Skeletal muscle cell (primary cell): ENCODE data around the gene ADGRD1.
"Not testable (repeated sequence)": the region's sequence is repeated elsewhere in the genome, so short reads cannot be mapped to it uniquely, and the experiment has no call there.

Source experiments
- DNase-seq: peaks from one replicate; pipeline ENCODE4 v3.0.0-alpha.2; 2010; ENCODE audit warnings: low read depth
- H3K4me3 ChIP-seq: 2 replicates; pipeline ENCODE4 v1.5.1; 2011; ENCODE audit warnings: low read depth, mild to moderate bottlenecking, control low read depth, low read length, moderate library complexity

Gene ADGRD1

DNA sequence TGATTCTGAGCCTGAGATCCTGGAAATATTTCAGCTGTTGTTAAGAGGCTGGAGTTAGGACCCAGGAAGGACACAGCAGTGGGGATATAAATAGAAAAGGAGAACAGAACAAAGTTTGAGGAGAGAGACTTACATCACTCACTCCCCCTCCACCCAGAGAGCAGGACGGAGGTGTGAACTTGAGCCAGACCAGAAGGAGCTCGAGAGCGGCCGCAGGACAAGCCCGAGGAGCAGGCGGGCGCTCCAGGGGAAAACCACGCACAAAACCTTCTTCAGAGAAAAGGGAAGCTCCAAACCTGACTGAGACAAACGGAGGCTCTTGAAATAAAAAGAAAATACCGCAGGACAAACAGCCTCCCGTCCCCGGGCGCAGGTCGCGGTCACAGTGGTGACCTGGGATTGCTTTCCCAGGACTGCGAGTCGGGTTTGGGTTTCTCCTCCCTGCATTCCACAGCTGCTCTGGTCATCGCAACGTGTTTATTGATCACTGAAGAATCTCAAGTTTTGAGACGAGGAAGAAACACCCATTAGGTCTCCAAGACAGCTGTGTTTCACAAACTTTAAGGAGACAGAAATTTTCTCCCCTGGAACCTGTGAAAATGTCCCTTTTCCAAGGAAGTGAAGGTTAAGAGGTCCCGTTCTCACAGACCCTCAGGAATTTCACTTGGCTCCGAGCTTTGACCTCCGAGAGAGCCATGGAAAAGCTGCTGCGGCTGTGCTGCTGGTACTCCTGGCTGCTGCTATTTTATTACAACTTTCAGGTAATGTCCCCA is at the start of gene ADGRD1:
Gene ADGRD1, plus strand, starts transcription at position 137 of the 773 bp plus-strand sequence. Its CDS starts 559 bp downstream, at position 696.
- H3K4me3 ChIP-seq = no peak within 1 kb of the TSS
- peak; percentile 3 for DNase-seq

DNA sequence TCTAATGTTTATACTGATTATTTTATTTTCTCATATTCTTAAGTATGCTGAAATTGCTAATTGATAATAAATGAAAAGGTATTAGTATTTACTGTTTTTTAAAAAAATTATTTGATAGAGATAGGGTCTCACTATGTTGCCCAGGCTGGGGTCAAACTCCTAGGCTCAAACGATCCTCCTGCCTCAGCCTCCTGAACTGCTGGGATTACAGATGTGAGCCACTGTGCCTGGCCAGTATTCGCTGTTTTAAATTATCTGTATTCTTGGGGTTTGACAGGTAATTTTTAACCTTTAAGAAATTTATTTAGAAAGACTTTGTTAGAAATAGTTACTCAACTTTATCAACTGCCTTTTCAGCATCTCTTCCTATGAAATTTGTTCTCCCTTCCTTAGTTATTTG is 49.6 kb upstream of the ADGRD1 start:
- DNase-seq = no peak
- no peak overlapping the region for H3K4me3 ChIP-seq

DNA sequence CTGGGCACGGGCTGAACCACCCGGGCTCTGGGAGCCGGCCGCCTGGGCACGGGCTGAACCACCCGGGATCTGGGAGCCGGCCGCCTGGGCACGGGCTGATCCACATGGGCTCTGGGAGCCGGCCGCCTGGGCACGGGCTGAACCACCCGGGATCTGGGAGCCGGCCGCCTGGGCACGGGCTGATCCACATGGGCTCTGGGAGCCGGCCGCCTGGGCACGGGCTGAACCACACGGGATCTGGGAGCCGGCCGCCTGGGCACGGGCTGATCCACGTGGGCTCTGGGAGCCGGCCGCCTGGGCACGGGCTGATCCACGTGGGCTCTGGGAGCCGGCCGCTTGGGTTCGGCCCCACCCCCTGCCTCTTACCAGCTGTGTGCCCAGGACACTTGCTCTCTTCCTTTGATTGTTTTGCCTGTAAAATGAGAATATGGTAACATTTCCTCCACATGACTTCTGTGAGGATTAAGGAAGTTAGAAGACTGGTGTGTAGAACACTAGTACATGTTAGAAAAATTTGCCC is 48.7 kb upstream of the ADGRD1 start:
- not testable (repeated sequence) for DNase-seq, H3K4me3 ChIP-seq

DNA sequence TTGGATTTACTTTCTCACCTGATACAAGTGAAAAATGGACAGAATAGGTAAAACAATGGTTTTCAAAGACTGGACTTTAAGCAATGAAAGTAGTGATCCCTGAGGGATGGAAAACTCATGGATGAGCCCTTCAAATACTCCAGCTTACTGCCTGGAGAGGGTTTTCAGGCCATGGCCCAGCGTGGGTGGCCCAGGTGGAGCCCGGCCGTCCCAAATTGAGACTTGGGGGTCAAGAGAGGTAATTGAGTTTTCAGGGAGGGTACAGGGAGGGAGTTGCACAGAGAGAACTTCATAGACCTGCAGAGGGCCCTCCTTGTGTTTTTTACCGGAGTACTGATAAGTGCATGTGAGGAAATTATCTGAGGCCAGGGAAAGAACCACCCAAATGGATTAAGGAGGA is 44.6 kb upstream of the ADGRD1 start:
- no peak for DNase-seq
- no peak overlapping the region for H3K4me3 ChIP-seq

DNA sequence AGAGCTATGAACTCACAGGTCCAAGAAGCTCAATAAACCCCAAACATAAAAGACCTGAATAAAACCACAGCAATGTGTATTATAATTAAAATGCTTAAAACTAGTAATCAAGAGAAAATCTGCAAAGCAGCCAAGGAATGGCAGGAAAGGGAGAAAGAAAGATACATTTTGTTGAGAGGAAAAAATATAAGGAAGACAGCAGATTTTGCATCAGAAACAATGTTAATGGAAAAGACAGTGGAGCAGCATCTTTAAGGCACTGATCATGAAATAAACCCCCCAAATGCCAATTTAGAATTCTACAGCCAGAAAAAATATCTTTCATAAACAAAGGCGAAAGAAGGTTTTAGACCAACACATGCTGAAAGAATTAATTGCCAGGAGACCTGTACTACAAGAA is 42.5 kb upstream of the ADGRD1 start:
- no peak for DNase-seq
- no peak overlapping the region for H3K4me3 ChIP-seq

- no peak for DNase-seq
- H3K4me3 ChIP-seq = no peak overlapping the region
Observed at GRCh38 chr12:130911933-130912332, 41.8 kb upstream of the ADGRD1 start.

GRCh38 chr12:130916241-130916911 is 37.3 kb upstream of the ADGRD1 start:
- DNase-seq = no peak
- peak overlapping the region; percentile 3 for H3K4me3 ChIP-seq

GRCh38 chr12:130917607-130918006 is 36.1 kb upstream of the ADGRD1 start:
- DNase-seq = no peak
- no peak overlapping the region for H3K4me3 ChIP-seq

DNA sequence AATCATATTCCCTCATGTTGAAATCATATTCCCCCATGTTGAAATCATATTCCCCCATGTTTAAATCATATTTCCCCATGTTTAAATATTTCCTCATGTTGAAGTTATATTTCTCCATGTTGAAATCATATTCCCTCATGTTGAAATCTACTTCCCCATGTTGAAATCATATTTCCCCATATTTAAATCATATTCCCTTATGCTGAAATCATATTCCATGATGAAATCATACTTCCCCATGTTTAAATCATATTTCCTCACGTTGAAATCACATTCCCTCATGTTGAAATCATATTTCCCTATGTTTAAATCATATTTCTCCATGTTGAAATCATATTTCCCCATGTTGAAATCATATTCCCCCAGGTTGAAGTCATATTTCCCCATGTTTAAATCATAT is 34.6 kb upstream of the ADGRD1 start:
- DNase-seq = no peak
- no peak overlapping the region for H3K4me3 ChIP-seq

DNA sequence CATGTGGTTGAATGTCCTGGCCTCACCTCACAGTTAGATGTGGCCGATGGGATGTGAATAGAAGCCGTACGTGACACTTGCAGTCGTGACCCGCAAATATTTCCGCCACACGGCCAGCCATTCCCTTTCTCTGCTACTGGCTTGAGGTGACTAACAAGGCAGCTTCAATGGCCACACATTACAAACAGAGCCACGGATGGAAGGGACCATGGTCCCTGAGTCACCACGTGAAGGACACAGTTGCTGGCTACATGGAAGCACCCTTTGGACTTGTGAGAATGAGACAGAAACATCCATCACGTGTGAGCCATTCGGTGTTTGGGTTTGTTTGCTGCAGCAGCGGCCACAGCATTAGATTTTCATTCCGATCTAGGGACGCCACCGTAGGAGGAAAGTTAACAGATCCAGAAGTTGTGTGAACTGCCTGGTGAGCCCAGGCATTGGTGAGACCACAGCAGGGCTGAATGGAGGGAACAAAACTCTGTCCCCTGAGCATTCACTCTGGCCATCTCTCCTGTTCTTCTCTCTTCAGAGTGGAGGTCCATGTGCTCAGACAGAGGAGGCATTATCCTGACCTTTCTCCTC is 33.5 kb upstream of the ADGRD1 start:
- no peak for DNase-seq
- H3K4me3 ChIP-seq = no peak overlapping the region

GRCh38 chr12:130920723-130921381 is 32.9 kb upstream of the ADGRD1 start:
- no peak for DNase-seq
- no peak overlapping the region for H3K4me3 ChIP-seq

DNA sequence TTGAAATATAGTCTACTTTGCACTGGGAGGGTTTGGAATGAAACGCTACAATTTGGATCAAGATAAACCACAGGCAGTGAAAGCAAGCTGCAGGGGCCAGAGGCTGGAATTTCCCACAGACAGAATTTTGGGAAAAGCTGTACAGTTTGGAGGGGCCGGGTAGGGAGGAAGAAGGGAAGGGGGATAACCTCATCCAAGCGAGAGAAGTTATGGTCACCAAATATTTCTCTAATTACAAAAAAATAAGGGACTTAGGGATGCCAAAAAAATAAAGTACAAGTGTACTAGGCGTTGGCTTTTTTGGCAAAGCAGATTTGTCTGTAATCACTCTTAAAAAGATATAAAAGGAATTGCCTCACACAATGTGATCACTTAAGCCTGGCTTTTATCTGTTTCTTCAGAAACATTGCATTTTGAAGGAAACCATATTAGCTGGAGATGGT is 31.2 kb upstream of the ADGRD1 start:
- H3K4me3 ChIP-seq = no peak overlapping the region
- DNase-seq = no peak

DNA sequence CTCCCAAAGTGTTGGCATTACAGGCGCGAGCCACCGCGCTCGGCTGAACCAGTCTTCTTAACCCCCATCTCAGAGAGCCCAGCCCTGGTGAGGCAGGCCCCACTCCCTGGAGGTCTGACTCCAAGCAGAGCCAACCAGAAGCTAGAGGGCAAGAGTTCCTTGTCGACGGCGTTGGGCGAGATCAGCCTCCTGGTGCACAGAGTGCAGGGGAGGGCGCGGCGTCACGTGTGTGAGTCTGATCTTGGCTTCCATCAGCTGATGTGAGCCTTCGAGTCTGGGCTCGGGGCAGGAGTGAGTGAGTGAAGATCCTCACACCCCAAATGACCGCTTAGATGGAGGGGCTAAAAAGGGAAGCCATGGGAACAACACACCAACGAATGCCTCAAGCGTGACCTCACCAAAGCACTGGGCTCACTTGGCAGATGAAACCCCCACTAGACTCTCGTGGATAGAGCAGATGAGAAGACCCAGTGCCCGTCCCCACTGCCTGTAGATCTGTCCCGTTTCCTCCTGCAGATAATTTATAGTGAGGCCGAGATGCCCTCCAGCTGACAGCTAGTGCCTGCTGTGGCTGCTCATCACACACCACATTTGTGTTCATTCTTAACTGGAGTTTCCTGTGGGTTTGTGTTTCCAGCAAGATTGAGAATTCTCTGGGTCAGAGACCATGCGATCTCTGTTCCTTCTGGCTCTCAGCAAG is 28.6 kb upstream of the ADGRD1 start:
- H3K4me3 ChIP-seq = no peak overlapping the region

GRCh38 chr12:130925666-130926015 is 28.1 kb upstream of the ADGRD1 start:
- H3K4me3 ChIP-seq = no peak overlapping the region
- DNase-seq = no peak

More for the DNA sequence above, 28.6 kb upstream of the ADGRD1 start:
- DNase-seq = no peak

- DNase-seq = no peak
Observed at GRCh38 chr12:130929363-130929762, 24.3 kb upstream of the ADGRD1 start.

GRCh38 chr12:130932061-130932930 is 21.4 kb upstream of the ADGRD1 start:
- no peak for DNase-seq

More at GRCh38 chr12:130929363-130929762, 24.3 kb upstream of the ADGRD1 start:
- H3K4me3 ChIP-seq = no peak overlapping the region

GRCh38 chr12:130933269-130933995 is 20.3 kb upstream of the ADGRD1 start:
- no peak for DNase-seq
- H3K4me3 ChIP-seq = no peak overlapping the region

More at GRCh38 chr12:130932061-130932930, 21.4 kb upstream of the ADGRD1 start:
- H3K4me3 ChIP-seq = no peak overlapping the region

DNA sequence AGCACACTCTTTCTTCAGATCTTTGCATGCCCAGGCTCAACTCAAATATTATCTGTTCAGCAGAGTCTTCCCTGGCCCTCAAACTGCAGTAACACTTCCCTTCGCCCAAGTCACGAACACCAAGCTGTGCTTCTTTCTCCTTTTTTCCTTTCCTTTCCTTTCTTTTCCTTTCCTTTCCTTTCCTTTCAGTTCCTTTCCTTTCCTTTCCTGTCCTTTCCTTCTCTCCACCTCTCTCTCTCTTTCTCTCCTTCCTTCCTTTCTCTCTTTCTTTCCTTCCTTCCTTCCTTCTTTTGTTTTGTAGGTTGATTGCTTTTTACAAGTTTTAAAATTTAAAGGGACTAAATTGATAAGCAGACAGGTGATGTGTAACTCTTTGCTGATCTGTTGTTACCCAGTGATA is 19.0 kb upstream of the ADGRD1 start:
- DNase-seq = no peak
- no peak overlapping the region for H3K4me3 ChIP-seq
